ENCODE results near the gene ZNF41.

ZNF41 gene

DNA sequence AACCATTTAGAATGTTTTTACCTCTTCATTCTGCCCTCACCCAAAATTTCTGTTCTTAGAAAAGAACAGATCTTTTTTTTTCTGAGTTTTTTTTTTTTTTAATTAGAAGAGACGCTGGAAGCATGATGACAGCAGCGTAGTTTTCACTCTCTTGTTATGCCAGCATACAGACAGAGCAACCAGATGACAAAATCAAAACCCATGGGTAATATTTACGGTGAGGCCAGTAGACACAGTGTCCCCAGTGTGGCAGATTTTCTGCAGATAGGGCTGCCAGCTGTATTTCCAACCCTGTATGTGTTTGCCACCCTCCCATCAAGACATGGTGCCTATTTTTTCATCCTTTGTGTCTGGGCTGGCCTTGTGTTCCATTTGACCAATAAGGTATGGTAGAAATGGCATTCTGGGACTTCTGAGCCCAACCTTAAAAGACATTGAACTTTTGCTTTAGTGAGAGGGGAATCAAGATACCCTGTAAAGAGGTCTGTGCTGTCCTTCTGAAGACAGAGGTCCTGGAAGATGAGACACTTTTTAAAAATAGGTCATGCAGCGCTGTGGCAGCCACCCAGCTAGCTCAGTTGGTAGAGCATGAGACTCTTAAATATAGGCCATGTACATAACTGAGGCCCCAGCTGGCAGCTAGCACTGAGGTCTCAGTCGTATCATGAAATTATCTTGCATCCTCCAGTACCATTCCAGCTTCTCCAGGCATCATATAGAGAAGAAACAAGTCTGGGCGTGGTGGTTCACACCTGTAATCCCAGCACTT is 6.7 kb upstream of the ZNF41 start:
- no peak for DNase-seq

DNA sequence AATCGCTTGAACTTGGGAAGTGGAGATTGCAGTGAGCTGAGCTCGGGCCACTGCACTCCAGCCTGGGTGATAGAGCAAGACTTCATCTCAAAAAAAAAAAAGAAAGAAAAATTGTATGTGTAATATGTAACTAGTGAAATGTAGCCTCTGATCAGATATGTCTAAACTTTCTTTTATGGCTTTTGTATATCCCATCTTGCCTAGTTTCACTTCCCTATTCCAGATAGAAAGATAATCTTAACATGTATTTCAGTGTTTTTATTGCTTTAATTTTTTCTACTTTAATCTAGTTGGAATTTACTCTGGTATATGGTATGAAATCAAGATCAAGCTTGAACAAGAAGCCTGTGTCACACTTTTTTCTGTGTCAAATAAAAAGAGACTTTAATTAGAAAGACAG is 1.9 kb upstream of the ZNF41 start:
- peak in 1 of 2 donors; percentile 29 for DNase-seq

DNA sequence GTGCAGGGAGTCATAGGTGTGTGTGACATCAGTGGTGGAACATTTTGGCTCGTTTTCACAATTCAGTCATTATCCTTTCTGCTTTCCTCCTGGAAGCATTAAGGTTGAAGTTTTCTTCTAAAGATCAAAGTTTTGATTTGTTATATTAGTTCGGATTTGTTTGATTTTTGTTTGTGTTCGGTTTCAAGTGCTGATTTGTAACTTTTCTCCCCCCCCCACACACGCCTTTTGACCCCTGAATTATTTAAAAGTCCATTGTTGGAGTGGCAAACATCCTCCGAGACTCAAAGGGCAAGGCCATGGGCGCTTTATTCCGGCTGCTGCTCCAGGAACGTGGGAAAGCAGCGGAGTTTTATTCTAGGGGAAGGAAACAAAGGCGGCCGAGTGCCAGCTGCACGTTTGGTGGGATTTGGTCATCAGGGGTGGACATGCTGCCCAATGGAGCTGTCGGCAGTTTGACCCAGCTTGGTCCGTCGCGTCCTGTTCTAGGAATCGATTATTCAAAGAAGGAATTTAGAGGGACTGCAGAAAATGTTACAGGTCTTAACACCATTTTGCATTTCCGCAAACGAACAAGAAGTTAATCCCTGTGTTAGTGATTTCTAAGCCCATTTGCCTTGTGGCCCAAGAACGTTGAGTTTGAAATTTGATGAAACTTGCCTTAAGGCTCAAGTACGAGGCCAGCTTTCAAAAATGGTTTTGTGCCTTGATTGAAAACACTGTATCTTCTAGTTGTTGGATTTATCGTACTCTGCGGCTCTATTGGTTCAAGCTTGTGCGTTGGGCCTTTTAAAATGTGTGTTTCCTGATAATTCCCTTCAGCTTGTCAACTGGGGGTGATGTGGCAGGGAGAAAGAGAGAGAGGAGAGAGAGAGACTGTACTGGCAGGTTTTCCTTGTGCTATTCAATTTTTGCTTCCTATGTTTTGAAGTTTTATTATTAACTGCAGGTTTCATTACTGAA is 565 bp upstream of the ZNF41 start:
- DNase-seq = peak in 1 of 2 donors; percentile 3

DNA sequence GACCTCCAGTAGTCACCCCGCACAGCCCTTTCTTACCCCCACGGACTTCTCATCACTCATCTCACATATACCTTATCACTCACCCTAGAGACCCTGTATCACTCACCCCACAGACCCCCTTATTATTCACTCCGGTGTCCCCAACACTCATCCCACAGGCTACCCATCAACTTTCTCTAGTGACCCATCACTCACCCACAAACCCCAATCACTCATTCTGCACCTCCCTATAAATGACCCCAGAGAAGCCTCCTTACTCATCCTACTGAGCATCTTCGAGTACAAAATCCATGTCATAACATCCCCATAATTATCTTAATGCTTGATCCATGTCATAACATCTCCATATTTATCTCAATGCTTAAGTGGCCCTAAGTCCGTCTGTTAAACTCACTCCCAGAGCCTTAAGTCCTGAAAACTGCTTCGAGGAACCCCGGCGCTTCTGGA is 934 bp downstream of the ZNF41 start:
- no peak for DNase-seq

DNA sequence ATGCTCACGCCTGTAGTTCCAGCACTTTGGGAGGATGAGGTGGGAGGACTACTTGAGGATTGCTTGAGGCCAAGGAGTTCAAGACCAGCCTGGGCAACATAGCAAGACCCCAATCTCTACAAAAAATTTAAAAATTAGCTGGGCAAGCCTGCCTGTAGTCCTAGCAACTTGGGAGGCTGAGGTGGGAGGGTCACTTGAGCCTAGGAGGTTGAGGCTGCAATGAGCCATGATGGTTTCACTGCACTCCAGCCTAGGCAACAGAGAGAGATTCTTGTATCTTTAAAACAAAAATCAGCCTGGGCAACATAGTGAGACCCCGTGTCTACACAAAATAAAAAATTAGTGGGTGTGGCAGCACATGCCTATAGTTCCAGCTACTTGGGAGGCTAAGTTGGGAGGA is 1.9 kb downstream of the ZNF41 start:
- DNase-seq = no peak

DNA sequence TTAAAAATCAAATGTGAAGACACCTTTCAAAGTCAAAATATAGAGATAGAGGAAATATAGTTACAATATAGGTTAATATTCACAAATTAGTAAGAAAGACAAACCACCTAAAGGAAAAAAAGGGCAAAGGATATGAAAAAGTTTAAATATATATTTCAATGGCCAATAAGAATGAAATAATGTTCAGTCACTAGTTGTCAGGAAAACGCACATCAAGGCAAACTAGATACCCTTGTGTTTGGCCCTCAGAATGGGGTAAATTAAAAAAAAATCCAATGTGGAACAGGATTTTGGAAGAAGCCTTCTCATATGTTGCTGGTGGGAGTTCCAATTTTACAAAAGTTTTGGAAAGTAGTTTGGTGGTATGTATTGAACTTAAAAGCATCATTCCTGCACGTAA is 2.4 kb downstream of the ZNF41 start:
- no peak for DNase-seq

DNA sequence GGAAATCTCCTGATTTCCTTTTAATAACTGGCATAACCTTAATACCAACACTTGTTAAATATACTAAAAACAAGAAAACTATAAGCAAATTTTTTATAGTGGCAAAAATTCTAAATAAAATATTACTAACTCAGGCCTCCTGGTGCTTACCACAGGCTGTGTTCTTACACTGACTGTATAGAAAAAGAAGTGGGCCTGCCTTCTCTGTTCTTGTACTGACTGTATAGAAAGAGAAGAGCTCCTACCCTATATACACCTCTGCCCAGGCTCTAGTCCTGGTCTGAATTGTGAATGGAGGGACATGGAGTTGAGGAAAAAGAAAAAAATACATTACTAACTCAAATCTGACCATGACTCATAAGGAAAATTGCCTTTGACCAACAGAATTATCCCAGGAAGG is 7.5 kb downstream of the ZNF41 start:
- no peak for DNase-seq

DNA sequence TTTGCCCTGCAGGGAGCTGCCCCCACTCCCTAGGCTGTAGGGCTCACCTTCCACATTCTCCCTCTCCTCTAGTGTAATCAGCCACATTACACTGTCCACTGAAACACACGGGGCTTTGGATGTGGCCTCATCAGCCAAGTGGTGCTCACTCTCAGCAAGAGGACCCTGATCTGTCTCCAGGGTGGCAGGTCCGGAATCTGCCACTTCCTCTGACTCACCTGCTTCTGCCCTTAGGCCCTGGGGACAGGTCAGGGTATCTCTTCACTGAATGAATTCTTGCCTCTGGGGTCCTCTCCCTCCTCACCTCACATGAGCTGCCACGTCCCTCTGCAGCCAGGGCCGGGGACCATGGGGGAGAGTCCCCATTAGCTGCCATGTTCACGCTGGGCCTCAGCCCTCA is 15.9 kb downstream of the ZNF41 start:
- no peak for DNase-seq

DNA sequence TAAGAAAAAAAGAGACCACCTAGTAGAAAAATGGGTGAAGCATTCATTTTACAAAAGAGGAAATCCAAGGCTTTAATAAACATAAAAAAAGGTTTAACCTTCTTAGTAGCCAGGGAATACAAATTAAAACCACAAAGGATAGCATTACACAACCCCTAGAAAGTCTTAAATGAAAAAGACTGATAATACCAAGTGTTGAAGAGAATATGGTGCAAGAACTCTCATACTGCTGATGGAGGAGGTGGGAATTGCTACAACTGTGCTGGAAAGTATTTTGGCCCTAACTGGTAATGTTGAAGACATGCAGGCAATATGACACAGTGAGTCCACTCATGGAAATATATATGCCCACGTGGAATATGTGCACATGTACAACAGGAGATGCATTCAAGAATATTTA is 22.5 kb downstream of the ZNF41 start:
- no peak for DNase-seq

DNA sequence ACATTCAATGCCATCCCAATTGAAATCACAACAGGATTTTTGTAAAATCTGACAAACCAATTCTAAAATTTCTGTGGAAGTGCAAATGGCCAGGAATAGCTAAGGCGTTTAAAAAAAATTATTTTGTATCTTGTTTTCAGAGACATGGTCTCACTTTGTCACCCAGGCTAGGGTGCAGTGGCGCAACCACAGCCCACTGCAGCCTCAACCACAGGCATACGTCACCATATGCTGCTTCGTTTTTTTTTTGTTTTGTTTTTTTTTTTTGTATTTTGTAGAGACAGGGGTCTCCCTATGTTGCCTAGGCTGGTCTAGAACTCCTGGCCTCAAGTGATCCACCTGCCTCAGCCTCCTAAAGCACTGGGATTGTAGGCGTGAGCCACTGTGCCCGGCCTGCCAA is 24.5 kb downstream of the ZNF41 start:
- DNase-seq = no peak

DNA sequence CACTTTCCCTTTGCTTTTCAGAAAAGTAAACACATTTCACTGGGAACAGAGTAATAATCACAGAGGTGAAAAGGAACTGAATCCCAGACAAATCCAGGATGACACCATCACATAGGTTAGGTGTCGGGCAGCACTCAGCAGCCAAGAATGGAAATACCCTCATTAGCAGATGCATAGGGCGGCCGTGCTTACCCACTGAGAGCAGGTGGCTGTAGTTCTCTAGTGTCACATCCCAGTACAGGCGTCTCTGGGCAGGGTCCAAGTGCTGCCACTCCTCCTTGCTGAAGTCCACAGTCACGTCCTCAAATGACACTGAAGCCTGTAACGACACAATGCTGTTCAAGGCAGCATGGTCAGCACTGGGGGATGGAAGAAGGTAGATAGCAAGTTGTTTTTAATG is 26.9 kb downstream of the ZNF41 start:
- DNase-seq = no peak

DNA sequence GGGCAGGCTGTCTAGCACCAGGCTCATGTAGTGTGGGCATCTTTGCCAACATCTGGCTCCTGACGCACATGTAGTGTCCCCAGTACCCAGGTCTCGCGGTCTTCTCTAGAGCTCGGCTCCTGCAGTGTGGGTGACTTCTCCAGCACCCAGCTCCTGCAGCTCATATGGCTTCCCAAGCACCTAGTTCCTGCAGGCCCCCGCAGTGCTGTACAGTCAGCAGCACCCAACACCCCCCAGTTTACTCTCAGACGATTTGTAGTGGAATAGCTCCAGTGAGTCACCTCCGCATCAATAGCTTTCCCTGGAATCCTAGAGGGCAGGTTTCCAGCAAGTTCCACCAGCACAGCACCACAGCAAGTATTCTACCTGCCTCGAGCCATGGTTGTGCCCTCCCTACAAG is 30.9 kb downstream of the ZNF41 start:
- DNase-seq = no peak

DNA sequence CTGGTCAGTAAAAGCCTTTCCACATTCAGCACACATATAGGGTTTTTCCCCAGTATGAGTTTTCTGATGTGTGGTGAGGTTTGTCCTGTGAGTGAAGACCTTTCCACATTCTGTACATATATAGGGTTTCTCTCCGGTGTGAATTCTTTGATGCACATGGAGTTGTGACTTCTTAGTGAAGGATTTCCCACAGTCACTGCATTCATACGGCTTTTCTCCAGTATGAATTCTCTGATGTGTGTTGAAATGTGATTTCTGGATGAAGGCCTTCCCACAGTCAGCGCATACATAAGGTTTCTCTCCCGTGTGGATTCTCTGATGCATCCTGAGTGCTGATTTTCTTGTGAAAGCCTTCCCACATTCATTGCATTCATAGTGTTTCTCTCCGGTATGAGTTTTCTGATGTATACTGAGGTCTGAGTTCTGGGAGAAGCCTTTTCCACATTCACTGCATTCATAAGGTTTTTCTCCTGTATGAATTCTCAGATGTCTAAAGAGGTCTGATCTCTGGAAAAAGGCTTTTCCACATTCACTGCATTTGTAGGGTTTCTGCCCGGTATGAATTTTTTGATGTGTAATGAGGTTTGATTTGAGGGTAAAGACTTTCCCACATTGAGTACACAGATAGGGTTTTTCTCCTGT is 34.7 kb downstream of the ZNF41 start:
- DNase-seq = no peak

DNA sequence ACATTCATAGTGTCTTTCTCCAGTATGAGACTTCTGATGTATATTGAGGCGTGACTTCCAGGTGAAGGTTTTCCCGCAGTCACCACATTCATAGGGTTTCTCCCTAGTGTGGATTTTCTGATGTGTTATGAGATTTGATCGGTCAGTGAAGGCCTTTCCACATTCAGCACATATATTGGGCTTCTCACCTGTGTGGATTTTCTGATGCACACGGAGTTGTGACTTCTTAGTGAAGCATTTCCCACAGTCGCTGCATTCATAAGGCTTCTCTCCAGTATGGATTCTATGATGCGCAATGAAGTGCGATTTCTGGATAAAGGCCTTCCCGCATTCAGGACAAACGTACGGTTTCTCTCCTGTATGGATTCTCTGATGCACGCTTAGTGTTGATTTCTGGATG is 35.4 kb downstream of the ZNF41 start:
- no peak for DNase-seq

DNA sequence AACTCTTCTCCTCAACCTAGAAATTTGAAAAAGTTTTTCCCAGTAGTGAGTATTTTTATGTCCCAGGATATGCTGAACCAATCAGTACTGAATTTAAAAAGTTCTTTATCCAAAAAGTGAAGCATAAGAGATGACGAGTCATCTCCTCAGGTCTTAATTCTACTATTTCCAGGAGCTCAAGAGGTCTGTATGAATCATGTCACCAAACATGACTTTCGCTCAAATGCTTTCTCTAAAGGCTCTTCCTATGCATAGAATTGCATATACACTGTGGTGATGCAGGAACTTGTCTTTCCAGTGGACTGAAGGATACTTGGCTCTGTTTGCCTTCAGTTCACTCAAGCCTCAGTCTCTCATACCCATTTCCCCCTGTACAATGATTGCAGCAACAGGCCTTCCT is 36.1 kb downstream of the ZNF41 start:
- DNase-seq = no peak

DNA sequence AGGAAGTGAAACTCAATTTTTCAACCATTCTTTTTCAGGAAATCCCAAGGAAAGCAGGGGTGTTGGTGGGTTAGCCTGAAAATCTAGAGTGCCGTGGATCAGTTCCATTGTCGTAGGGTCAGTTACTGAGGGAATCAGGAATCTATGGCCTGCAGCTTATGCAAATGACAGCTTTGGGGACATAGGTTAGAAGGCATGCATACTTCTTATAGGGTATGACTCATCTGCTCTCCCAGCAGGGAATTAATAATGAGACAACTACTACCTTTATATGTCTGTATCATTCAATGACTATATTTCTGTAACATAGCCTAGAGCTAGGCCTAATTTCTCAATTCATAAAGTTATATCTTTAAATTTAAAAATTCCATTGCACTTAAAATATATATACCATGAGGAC is 36.6 kb downstream of the ZNF41 start:
- DNase-seq = no peak

DNA sequence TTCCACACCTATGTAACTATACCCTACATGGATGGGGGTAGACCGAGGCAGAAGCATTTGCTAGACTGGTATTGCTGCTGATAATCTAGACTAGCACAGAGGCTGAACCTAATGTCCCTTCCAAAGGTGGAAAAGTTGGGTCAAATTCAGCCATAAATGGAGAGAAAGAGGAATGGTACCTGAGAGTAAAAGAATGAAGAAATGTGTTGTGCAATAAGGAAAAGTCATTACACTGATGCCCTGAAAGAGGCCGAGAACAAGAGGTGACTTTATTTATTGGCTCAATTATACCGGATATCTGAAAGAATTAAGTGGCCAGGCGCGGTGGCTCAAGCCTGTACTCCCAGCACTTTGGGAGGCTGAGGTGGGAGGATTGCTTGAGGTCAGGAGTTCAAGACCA is 52.1 kb downstream of the ZNF41 start:
- DNase-seq = no peak

DNA sequence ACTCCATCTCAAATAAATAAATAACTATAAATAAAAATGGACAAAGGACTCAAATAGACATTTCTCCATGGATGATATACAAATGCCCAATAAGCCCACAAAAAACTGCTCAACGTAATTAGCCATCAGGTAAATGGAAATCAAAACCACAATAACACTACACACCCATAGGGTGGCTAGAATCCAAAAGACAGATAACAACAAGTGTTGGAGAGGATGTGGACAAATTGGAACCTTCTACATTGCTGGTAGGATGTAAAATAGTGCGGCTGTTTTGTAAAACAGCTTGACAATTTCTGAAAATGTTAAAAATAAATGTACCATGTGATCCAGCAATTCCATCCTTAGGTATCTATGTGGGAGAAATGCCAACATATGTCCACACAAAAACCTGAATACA is 60.6 kb downstream of the ZNF41 start:
- no peak for DNase-seq

DNA sequence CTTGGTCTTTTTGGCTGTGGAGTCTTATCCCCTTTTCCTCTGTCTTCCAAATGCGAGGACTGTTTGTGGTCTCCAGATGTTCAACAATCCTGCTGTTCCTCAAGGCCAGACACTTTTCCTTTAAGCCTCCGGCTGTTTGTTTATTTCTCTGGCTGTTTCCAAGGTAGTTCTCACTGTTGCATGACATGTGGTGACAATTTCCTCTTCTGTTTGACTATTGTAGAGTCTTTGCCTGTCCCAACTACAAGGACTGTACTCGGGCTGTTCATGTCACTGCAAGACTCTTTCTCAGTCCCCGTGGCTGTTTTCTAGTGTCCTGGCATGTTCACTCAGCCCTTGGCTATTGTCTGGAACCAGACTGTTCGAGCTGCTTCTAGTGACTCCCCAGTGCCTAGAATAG is 62.1 kb downstream of the ZNF41 start:
- DNase-seq = no peak

DNA sequence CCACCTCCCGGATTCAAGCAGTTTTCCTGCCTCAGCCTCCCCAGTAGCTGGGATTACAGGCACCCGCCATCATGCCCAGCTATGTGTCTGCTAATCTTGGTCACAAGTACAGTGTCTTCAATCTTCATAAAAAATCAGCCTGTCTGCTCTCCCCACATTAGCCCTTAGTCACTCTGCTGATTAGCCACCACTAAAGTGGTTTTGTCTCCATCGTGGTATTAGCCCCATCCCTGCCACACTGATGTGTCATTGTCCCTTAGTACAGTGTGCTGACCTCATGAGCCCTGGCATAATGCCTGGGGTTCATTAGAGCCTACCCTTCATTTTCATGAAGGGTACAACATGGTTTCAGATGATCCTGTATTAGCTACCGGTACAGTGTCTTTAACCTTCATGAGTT is 62.8 kb downstream of the ZNF41 start:
- no peak for DNase-seq

DNA sequence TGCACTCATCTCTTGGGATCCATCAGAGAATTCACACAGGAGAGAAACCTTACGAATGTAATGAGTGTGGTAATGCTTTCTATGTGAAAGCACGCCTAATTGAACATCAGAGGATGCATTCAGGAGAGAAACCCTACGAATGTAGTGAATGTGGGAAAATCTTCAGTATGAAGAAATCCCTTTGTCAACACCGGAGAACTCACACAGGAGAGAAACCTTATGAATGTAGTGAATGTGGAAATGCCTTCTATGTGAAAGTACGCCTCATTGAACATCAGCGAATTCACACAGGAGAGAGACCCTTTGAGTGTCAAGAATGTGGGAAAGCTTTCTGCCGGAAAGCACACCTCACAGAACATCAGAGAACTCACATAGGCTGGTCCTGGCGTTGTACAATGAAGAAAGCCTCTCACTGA is 69.8 kb downstream of the ZNF41 start:
- no peak for DNase-seq
